Sigmoid colon (tissue), 4 donors: ENCODE measurements around the gene NUB1.

Experiments used
- EP300 ChIP-seq, 4 donors: sonication (generic); formaldehyde crosslinking; IDR thresholded peaks; one replicate each; pipeline ENCODE4 v1.6.1; 2017; ENCODE audit warnings: antibody characterized with exemption in 4 of 4
- POLR2A ChIP-seq, 2 donors: fragments of 450-650 bp; IDR thresholded peaks; one replicate each; pipeline ENCODE4 v1.6.1; 2016; ENCODE audit warnings: antibody characterized with exemption in 2 of 2, mild to moderate bottlenecking in 2 of 2, moderate library complexity in 2 of 2
- POLR2AphosphoS5 ChIP-seq, 4 donors: sonication (generic); formaldehyde crosslinking; IDR thresholded peaks; one replicate each; pipeline ENCODE4 v1.6.1; 2017; ENCODE audit warnings: antibody characterized with exemption in 4 of 4
- TF ChIP-seq, protein P1 (sequence below), 4 experiments: fragments of 450-650 bp in 3 of 4; fragments of 200-600 bp in 1 of 4; IDR thresholded peaks; one replicate each; pipeline ENCODE4 v1.5.1; 2016 to 2019; ENCODE audit warnings: antibody characterized with exemption in 4 of 4, mild to moderate bottlenecking in 3 of 4, moderate library complexity in 2 of 4

DNA sequence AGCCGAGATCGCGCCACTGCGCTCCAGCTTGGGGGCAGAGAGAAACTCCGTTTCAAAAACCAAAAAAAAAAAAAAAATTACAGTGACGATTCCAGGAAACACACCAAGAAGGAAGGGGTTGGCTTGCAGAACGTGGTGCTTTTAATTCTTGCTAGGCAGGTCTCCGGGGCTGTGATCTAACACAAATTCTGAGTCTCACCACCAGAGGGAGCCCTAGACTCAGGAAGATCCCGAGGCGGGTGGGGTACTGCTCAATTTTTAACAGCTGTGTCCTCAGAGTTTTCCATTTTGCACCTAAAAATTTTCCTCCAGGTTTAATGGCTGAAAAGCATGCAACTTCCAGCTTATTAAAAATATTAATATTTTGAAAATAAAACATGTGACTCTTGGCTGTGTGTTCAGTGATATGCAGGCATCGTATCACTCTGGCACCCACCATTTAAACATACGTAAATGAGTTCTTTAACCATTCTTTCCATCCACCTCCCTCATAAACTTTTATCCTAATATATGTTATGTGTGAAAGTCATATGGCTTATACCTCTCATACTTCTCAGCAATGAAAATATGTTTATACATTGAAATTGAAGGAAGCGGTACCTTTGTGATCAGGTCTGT is 26.5 kb upstream of the NUB1 start:
- TF ChIP-seq, protein P1, sequence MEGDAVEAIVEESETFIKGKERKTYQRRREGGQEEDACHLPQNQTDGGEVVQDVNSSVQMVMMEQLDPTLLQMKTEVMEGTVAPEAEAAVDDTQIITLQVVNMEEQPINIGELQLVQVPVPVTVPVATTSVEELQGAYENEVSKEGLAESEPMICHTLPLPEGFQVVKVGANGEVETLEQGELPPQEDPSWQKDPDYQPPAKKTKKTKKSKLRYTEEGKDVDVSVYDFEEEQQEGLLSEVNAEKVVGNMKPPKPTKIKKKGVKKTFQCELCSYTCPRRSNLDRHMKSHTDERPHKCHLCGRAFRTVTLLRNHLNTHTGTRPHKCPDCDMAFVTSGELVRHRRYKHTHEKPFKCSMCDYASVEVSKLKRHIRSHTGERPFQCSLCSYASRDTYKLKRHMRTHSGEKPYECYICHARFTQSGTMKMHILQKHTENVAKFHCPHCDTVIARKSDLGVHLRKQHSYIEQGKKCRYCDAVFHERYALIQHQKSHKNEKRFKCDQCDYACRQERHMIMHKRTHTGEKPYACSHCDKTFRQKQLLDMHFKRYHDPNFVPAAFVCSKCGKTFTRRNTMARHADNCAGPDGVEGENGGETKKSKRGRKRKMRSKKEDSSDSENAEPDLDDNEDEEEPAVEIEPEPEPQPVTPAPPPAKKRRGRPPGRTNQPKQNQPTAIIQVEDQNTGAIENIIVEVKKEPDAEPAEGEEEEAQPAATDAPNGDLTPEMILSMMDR (IDR thresholded peaks at IDR 0.05), result peak; percentile 41 to 87 (median 82)
- TF ChIP-seq EP300 (IDR thresholded peaks at IDR 0.05) (no peak), POLR2A (IDR thresholded peaks at IDR 0.05) (no peak), POLR2AphosphoS5 (IDR thresholded peaks at IDR 0.05) (no peak)
